Measurements from ENCODE around the gene HPS1.

HPS1 gene

GRCh38 chr10:98463976-98464754, 17.4 kb upstream of the HPS1 start:
- DNase-seq (ENCODE audit: low read depth, low spot score): no peak

DNA sequence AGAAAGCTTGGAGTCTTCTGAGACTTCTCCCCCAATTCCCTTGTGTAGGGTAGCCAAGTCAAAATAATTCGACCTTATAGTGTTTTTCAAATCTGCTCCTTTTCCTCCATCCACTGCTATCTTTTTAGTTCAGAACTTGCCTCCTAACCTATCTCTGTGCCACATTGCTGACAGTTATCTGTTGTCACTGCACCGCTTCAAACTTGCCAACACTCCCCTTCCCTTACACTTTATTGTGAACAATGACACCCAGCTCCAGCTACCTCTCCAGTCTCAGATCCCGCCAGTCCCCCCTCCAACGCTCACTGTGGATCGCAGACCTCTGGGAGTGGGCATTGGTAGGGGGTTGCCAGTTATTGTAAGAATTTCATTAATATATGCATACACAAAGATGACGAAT, 16.3 kb upstream of the HPS1 start:
- DNase-seq (ENCODE audit: low read depth, low spot score): no peak

- no peak for DNase-seq (ENCODE audit: low read depth, low spot score)
Measured at GRCh38 chr10:98461500-98461842, 14.7 kb upstream of the HPS1 start.

GRCh38 chr10:98460837-98461499, 14.2 kb upstream of the HPS1 start:
- DNase-seq (ENCODE audit: low read depth, low spot score): peak; percentile 43

- DNase-seq (ENCODE audit: low read depth, low spot score): no peak
Measured at GRCh38 chr10:98458809-98459784, 12.4 kb upstream of the HPS1 start.

DNA sequence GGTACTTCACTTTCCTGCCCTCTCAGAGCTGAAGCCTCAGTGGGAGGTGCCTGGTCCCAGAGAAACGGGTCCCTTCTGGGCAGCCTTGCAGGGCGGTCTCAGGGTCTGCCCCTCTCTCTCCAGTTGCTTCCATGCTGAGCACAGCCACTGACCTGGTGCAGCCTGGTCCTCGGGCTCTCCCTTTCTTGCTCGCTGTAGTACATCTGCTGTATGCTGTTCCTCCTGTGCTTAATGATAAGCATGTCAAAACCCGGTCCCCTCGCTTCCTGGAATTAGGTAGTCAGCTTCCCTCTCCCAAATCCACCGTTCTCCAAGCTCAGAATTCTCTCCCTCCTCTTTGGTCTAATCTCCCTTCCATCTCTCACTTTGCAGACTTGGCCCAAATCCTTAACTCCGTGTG, 11.0 kb upstream of the HPS1 start:
- DNase-seq (ENCODE audit: low read depth, low spot score): no peak

- no peak for DNase-seq (ENCODE audit: low read depth, low spot score)
Measured at GRCh38 chr10:98456686-98457482, 10.1 kb upstream of the HPS1 start.

GRCh38 chr10:98456043-98456570, 9.4 kb upstream of the HPS1 start:
- DNase-seq (ENCODE audit: low read depth, low spot score): no peak

DNA sequence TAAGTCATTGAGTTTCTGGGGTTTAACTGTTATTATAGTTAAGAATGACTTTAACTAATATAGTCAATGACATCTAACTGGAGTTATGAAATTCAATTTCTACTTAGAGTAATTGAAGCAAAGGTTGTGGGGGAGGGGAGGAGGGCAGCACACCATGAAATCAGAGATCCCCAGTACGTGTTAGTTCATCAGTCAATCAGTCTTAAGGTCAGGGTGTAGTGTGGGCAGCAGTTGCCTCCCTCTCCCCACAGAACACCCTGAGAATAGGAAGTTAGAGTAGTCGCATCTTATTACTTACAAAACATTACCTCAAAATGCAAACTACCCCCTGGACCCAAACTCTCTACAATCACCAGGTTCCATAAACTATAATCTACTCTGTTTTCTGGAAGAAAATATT, 7.0 kb upstream of the HPS1 start:
- no peak for DNase-seq (ENCODE audit: low read depth, low spot score)

- DNase-seq (ENCODE audit: low read depth, low spot score): no peak
Measured at GRCh38 chr10:98450618-98451017, 3.9 kb upstream of the HPS1 start.

- DNase-seq (ENCODE audit: low read depth, low spot score): no peak
Measured at GRCh38 chr10:98449287-98449686, 2.6 kb upstream of the HPS1 start.

DNA sequence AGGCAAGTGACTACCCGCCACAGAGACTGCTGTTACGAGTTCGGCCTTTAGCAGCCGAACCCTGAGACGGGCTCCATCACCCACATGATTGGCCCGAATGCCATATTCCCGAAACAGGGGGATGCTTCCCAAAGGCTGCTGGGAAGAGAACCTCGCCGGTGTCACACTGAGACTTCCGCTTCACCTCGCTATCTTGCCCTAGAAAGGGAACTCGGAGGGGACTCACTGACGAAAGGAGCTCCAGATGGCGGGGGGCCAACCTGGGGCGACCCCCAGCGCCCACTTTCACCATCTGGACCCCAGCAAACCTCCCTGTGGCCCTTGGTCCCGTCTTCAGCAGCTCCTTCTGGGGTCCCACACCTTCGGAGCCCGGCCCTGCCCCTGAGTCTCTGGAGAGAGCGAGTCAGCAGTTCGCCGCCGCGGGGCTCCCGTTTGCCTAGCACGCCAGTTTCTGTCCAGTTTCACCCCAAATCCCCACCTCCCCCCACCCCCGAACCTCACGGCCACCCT, 529 bp downstream of the HPS1 start:
- DNase-seq (ENCODE audit: low read depth, low spot score): no peak

- DNase-seq (ENCODE audit: low read depth, low spot score): no peak
Measured at GRCh38 chr10:98445200-98445812, 1.4 kb downstream of the HPS1 start.

DNA sequence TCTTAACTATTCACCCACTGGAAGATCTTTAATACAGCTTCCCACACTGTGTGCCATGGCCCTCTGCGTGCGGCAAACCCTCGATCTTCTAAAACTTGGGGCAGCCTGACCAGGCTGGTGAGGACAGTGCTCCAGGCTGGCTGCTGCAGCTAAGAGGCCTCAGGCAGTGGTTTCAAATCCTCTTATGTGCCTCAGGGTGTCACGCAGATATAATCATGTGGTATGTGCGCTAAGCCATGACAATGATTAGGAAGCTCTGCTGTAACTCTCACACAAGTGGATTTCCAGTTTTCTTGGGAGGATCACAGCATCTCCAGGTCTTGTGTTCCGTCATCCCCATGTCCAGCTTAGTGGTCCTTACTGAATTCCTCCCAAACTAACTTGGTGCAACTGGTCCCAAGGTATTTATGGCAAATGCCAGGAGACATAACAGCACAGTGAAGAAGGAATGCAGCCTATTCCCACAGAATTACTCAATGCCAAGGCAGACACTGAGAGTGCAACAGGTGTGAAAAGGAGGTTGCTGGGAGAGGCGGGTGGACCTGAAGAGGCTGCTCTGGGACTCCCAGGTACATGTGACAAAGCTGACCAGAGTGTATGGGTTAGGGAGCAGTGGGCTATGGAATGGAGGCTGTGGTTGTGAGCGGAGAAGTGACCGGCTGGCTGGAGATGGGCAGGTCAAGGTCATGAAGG, 2.3 kb downstream of the HPS1 start:
- no peak for DNase-seq (ENCODE audit: low read depth, low spot score)

DNA sequence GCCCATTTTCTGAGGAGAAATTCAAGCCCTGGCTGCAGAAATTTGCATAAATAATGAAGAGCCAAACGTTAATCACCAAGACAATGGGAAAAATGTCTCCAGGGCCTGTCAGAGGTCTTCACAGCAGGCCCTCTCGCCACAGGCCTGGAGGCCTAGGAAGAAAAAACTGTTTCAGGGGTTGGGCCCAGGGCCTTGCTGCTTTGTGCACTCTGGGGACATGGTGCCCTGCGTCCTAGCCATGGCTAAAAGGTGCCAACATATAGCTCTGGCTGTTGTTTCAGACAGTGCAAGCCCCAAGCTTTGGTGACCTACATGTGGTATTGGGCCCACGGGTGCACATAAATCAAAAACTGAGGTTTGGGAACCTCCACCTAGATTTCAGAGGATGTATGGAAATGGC, 8.0 kb downstream of the HPS1 start:
- DNase-seq (ENCODE audit: low read depth, low spot score): no peak

- DNase-seq (ENCODE audit: low read depth, low spot score): no peak
Measured at GRCh38 chr10:98436704-98437103, 10.0 kb downstream of the HPS1 start.

DNA sequence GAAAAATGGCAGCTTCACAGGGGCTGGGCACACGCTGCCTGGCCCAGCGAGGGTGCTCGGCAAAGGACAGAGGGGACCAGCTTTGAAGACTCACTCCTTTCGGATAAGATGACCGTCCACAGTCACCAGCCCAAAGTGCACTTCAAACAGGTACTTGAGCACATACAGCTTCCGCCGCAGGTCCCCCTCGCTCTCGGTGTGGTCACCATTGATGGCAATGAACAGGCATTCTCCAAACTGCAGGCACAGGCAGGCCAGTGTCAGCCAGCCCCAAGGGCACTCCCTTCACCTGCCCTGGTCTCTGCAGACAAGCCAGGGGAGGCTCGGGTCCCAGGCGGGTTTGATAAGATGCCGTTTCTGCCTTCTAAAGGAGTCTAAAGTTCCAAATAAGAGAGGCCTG, 11.6 kb downstream of the HPS1 start:
- no peak for DNase-seq (ENCODE audit: low read depth, low spot score)

DNA sequence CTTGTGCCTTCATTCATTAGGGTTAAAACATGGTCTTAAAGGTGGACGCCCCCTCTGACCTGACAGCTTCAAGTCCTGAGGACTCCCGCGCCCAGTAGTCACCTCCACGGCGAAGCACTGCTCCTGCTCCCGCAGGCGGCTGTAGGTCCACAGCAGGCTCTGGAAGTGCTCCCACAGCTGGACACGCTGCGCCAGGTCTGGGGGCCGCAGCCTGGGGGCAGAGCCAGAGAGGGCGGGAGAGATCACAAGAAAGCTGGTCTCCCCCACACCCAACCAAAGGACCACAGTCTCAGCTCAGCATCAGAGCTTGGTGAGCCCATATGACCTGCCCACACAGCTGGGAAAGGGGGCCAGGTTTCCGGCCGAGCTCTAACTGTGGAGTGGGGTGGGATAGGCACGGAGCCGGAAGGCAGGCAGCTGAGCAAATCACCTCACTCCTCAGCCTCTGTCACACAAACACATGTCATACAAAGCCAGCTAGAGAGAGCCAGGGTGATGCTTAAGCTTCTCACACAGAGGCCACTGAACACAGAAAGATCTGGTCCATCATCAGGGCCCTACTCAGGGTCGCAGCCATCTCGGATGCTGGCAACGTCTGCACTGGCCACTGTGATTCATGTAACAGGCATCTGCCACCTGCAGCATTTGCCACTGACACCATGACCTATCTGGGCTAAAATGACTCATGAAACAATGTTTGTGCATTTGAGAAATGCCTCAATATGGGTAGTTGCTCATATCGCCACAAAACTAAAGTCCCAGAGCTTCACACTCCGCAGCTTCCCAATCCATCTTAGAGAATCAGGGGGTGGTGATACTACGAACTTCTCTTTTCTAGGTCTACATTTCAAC, 12.6 kb downstream of the HPS1 start:
- DNase-seq (ENCODE audit: low read depth, low spot score): no peak

DNA sequence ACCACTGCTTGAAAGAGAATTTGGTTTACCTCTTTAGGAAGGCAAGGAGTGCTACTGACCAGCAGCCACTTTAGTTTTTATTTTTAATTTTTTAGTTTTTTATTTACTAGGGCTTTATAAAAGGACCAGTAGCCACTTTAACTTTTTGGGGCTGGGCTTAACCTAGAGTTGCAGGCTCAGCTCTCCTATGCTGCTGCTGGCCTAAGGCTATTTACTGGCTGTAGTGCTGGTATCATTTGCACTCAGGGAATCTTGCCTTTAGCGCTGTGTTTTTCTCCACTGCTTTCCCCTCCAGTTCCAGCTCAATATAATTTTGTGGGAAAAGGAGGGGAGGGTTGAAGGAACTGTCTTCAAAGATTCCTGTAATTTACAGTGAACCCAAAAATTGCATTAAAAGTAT, 13.4 kb downstream of the HPS1 start:
- no peak for DNase-seq (ENCODE audit: low read depth, low spot score)

Data from smooth muscle cell of the brain vasculature (primary cell).